Erythroblast (primary cell): Measurements from ENCODE around the gene CEP83.

ENCODE experiments used
- GATA1 ChIP-seq: IDR thresholded peaks from 2 replicates; pipeline ENCODE4 v1.6.1; 2011; ENCODE audit warnings: low read depth, mild to moderate bottlenecking, control low read depth, low read length, moderate library complexity
- POLR2A ChIP-seq: IDR thresholded peaks from 2 replicates; pipeline ENCODE4 v1.6.1; 2011; ENCODE audit warnings: mild to moderate bottlenecking, low read length

DNA sequence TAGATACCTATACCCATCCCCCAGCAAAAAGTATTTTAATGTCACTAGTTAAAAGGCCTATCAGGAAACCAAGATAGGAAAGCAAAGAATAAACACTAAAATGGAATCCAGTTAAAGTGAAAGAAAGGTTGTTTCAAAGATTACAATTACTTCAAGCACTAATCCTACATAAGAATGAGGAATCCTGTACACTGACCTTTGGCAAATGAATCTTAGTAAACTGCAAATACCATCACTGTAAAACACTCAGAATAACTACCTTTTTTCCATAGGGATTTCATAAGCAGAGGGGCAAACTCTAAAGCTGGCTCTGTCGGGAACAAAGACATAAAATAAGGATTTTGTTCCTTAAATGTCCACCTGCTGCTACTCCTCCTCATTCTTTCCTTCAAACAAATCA lies 25.9 kb downstream of the CEP83 start:
- TF ChIP-seq POLR2A (no peak), GATA1 (no peak)
